ENCODE data around the gene PIP5K1C.

Gene PIP5K1C

DNA sequence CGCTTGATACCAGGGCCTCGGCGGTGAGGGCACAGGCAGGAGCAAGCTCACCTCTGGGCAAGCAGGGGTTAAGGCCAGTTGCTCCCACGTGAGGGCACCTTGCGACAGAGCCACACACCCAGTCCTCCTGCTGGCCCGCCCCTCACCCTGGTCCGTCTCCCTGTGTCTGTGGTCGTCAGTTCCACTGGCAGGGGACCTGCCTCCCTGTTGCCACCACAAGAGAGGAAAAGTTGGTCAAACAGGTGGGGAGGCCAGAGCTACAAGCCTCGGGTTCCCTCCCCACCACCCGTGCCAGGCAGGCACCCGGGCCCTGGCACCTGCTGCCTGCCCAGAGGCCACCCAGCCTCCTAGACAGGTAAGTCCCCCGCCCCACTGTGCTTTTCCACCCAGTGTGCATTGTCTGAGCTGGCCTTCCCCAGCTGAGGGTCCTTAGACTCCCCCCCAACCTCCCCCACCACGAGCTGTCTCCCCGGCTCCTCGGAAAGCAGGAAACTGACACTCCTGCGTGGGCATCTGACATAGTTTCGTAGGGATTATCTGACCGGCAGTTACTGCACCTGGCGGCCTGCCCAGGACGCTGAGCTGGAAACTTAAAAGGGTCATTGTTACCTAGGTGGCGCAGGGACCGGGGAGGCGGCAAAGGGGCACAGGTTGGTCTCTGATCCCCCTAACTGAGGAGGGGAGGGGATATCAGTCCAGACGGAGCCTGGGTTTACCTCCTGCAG lies 8.1 kb upstream of the PIP5K1C start, which contains the start of gene TJP3:
Gene TJP3, plus strand, starts transcription at position 178 of the 725 bp plus-strand sequence. CDS start 20,049 bp downstream, outside the sequence.
- peak within 1 kb of the TSS; percentile 42 for H3K27ac ChIP-seq
- TF ChIP-seq ZFX (IDR thresholded peaks at IDR 0.05; ENCODE audit: borderline replicate concordance): no peak
- TF ChIP-seq, protein P1, sequence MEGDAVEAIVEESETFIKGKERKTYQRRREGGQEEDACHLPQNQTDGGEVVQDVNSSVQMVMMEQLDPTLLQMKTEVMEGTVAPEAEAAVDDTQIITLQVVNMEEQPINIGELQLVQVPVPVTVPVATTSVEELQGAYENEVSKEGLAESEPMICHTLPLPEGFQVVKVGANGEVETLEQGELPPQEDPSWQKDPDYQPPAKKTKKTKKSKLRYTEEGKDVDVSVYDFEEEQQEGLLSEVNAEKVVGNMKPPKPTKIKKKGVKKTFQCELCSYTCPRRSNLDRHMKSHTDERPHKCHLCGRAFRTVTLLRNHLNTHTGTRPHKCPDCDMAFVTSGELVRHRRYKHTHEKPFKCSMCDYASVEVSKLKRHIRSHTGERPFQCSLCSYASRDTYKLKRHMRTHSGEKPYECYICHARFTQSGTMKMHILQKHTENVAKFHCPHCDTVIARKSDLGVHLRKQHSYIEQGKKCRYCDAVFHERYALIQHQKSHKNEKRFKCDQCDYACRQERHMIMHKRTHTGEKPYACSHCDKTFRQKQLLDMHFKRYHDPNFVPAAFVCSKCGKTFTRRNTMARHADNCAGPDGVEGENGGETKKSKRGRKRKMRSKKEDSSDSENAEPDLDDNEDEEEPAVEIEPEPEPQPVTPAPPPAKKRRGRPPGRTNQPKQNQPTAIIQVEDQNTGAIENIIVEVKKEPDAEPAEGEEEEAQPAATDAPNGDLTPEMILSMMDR (IDR thresholded peaks at IDR 0.05): peak; percentile 21; the same call in 1 of the 2 replicates

DNA sequence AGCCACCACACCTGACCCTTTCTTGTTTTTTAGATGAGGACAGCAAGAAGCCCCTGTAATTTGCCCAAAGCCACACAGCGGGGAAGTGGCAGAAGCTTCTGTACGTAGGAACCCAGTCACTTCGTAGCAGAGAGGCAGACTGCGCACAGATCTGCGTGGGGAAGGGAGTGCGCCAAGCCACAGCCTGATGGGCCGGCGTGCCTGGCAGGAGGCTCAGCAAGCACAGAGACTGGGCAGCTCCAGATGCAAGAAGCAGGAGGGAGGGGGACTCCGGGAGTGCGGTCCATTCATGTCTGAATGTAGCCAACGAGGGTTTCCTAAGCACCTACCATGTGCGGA lies 7.6 kb upstream of the PIP5K1C start:
- peak overlapping the region; percentile 42; the same call in 1 of the 2 replicates for H3K27ac ChIP-seq
- TF ChIP-seq ZFX (IDR thresholded peaks at IDR 0.05; ENCODE audit: borderline replicate concordance): no peak
- TF ChIP-seq, protein P1 (IDR thresholded peaks at IDR 0.05): no peak

DNA sequence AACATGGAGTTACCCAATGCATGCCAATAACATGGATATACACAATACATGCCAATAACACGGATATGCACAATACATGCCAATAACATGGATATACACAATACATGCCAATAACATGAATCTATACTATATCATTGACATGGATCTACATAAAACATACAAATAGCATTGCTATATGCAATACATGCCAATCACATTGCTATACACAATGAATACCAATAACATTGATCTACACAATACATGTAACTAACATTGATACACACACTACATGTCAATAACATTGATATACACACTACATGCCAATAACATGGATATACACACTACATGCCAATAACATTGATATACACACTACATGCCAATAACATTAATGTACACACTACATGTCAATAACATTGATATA lies 932 bp upstream of the PIP5K1C start:
- no peak overlapping the region for H3K27ac ChIP-seq
- TF ChIP-seq, protein P1 (IDR thresholded peaks at IDR 0.05): no peak
- no peak for TF ChIP-seq ZFX (IDR thresholded peaks at IDR 0.05; ENCODE audit: borderline replicate concordance)

DNA sequence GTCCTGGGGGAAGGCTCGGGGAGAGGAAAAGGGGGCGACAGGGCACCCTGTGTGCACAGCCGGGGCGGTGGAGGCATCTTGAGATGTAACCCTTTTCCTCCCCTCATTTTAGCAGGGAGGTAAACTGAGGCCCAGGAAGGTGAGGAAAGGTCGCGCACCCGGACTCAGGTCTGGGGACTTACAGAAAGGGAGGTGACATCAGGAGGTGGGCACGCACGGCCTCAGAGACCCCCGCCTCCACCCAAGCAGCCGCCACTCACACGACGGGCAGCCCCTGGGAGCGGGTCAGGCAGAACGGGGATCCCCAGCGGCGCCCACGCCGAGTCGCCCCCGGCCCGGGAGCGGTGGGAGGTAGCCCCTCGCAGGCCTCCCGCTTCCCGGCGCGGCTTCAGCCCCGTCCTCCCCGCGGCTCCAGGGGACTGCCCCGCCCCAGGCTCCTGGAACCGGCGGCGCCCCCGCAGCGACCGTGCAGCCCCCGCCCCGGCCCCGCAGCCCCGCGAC lies 477 bp downstream of the PIP5K1C start:
- TF ChIP-seq, protein P1 (IDR thresholded peaks at IDR 0.05): no peak
- no peak for TF ChIP-seq ZFX (IDR thresholded peaks at IDR 0.05; ENCODE audit: borderline replicate concordance)
- peak overlapping the region; percentile 33 for H3K27ac ChIP-seq

DNA sequence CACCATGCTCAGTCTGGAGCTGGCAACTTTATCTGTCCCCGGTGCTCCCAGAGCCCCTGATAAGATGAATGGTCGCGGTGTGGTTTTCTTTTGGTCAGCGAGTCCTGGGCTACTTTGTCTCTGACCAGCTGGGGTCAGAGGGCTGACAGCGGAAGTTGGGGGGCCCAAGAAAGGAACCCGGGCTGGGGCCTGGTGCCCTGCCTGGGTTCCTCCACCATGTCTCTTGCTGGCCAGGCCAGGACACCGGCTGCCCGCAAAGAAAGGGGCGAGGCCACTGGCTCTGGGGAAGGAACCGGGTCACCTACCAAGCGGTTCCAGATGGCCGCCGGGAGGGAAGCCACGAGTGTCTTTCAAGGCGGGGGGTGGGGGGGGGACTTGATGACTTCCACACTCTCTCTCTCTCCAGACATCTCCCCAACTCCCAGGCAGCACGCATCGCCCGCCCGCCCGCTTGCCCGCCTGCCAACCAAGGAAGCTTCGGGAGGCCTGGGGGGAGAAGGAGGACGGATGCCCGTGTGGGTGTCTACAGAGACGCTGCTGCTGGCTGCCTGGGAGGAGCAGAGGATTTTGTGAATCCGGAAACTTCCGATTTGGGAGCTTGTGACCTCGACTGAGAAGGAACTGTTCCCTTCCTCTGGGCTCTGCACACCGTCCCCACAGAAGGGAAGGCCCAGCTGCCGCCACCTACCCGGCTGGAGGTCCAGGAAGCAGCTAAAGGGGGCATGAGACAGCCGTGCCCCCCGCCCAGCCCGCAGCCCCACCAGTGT lies 1.1 kb downstream of the PIP5K1C start:
- H3K27ac ChIP-seq: peak overlapping the region; percentile 33
- TF ChIP-seq, protein P1 (IDR thresholded peaks at IDR 0.05): no peak
- TF ChIP-seq ZFX (IDR thresholded peaks at IDR 0.05; ENCODE audit: borderline replicate concordance): no peak

DNA sequence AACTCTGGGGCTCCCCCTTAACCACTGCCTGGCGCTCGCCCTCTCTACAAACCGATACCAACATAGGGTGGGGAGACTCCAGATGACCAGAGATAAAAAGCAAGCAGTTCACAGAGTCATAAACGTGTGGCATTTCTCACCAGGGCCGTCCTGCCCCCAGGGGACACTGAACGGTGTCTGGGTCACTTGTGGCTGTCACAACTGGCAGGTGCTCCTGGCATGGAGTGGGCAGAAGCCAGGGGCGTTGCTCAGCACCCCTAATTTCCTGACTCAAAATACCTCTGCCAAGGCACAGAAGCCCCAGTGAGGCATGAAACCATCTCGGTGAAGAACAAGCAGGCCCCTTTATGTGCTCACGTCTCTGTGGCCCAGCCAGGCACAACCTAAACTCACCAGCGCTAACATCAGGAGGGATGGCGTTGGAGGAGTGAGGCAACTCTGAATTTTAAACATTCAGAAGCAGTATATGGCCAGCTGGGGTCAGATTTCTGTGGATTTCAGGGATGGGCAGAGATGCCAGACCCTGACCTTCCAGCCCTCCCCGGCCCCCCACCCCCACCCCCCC lies 1.8 kb downstream of the PIP5K1C start:
- H3K27ac ChIP-seq: no peak overlapping the region

More for the DNA sequence above, 1.8 kb downstream of the PIP5K1C start:
- TF ChIP-seq, protein P1 (IDR thresholded peaks at IDR 0.05): no peak
- TF ChIP-seq ZFX (IDR thresholded peaks at IDR 0.05; ENCODE audit: borderline replicate concordance): no peak

Data from 22Rv1 (cell line).